Measurements from ENCODE around the gene ZNF217.
"Not testable (repeated sequence)": the region's sequence is repeated elsewhere in the genome, so short reads cannot be mapped to it uniquely, and the experiment has no call there.

ZNF217 gene

DNA sequence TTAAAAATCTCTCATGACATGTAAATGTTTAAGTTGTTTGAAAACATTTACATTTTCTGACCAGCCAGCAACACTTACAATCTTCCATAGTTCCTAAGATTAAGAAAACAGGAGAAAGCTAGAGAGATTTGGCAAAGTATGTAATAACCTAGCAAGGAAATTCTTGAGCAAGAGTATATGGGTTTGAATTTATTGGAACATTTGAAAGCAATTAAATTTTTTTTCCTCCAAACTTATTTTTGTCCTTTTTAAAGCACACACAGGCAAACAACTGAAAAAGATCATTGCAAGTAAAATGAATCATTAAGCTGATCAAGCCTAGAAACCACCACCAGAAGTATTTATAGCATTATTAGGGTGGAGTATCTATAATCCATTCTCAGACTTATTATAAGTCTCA, 20.1 kb upstream of the ZNF217 start:
- no peak overlapping the region for H3K9ac ChIP-seq
- peaks cover 57% of the 10 kb centered on the region for H3K4me1 ChIP-seq (ENCODE audit: low read depth, poor library complexity, severe bottlenecking)
- H3K4me2 ChIP-seq, result no peak overlapping the region
- TF ChIP-seq, protein P1, sequence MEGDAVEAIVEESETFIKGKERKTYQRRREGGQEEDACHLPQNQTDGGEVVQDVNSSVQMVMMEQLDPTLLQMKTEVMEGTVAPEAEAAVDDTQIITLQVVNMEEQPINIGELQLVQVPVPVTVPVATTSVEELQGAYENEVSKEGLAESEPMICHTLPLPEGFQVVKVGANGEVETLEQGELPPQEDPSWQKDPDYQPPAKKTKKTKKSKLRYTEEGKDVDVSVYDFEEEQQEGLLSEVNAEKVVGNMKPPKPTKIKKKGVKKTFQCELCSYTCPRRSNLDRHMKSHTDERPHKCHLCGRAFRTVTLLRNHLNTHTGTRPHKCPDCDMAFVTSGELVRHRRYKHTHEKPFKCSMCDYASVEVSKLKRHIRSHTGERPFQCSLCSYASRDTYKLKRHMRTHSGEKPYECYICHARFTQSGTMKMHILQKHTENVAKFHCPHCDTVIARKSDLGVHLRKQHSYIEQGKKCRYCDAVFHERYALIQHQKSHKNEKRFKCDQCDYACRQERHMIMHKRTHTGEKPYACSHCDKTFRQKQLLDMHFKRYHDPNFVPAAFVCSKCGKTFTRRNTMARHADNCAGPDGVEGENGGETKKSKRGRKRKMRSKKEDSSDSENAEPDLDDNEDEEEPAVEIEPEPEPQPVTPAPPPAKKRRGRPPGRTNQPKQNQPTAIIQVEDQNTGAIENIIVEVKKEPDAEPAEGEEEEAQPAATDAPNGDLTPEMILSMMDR (conservative IDR thresholded peaks at IDR 0.05; ENCODE audit: low read depth, low read length), result no peak
- H2AFZ ChIP-seq (ENCODE audit: low read depth), result no peak overlapping the region
- H3K36me3 ChIP-seq (ENCODE audit: insufficient read depth), result no peaks in the 10 kb centered on the region
- H3K27ac ChIP-seq, result peak overlapping the region; percentile 32; the same call in 1 of the 2 replicates
- peaks cover under 1% of the 10 kb centered on the region; the same call in 1 of the 2 replicates for H3K79me2 ChIP-seq (ENCODE audit: insufficient read depth, low read depth)
- H3K4me3 ChIP-seq (IDR thresholded peaks at IDR 0.05; ENCODE audit: insufficient read depth, low read depth, low read length), result no peak overlapping the region
- H3K27me3 ChIP-seq (ENCODE audit: insufficient read depth, low read depth), result no peaks in the 10 kb centered on the region
- H4K20me1 ChIP-seq (ENCODE audit: insufficient read depth), result no peaks in the 10 kb centered on the region

DNA sequence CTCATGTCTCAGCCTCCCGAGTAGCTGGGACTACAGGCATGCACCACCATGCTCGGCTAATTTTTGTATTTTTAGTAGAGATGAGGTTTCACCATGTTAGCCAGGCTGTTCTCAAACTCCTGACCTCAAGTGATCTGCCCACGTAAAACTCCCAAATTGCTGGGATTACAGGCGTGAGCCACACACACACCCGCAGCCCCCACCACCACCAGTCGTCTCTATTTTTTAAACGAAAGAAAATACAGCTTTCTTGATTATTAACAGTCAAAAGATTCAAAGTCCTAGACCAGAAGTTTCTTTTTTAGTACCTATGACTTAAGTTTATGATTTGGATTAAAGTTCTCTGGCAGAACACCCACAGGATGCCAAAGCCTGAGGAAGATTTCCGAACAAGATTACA, 18.6 kb upstream of the ZNF217 start:
- not testable (repeated sequence) for H3K9ac ChIP-seq; H4K20me1 ChIP-seq (ENCODE audit: insufficient read depth); H3K36me3 ChIP-seq (ENCODE audit: insufficient read depth); H3K79me2 ChIP-seq (ENCODE audit: insufficient read depth, low read depth); H3K4me3 ChIP-seq (IDR thresholded peaks at IDR 0.05; ENCODE audit: insufficient read depth, low read depth, low read length); H3K27me3 ChIP-seq (ENCODE audit: insufficient read depth, low read depth); H2AFZ ChIP-seq (ENCODE audit: low read depth)
- Histone ChIP-seq H3K4me2 (peak overlapping the region; percentile 95; the same call in 1 of the 2 replicates), H3K4me1 (ENCODE audit: low read depth, poor library complexity, severe bottlenecking) (peaks cover 57% of the 10 kb centered on the region), H3K27ac (peak overlapping the region; percentile 87; the same call in 1 of the 2 replicates)

DNA sequence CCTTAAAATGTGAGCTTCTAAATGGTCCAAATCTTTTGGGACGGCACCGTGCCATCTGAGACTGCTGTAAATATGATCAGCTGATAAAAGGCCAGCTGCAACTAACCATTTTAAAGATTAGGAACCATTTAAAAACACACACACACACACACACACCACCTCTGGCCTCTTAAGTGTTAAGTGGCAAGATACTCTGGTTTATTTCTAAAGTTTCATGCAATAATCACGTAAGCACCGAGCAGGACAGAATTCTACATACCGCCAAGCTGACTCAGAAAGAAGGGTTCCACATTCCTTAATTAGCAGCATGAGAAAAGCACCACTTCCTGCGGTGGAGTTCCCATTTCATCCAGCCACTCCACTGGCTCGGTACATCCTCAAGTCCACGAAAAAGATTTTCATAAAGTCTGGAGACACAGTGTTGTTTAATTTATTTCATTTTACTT, 17.8 kb upstream of the ZNF217 start:
- no peak overlapping the region for H3K4me3 ChIP-seq (IDR thresholded peaks at IDR 0.05; ENCODE audit: insufficient read depth, low read depth, low read length)
- H2AFZ ChIP-seq (ENCODE audit: low read depth), result peak overlapping the region; percentile 68
- no peaks in the 10 kb centered on the region for H3K27me3 ChIP-seq (ENCODE audit: insufficient read depth, low read depth)
- H4K20me1 ChIP-seq (ENCODE audit: insufficient read depth), result no peaks in the 10 kb centered on the region
- H3K4me2 ChIP-seq, result peak overlapping the region; percentile 95
- TF ChIP-seq, protein P1 (conservative IDR thresholded peaks at IDR 0.05; ENCODE audit: low read depth, low read length), result no peak
- no peaks in the 10 kb centered on the region for H3K36me3 ChIP-seq (ENCODE audit: insufficient read depth)
- peak overlapping the region; percentile 64; the same call in 1 of the 2 replicates for H3K9ac ChIP-seq
- peaks cover 57% of the 10 kb centered on the region for H3K4me1 ChIP-seq (ENCODE audit: low read depth, poor library complexity, severe bottlenecking)
- H3K27ac ChIP-seq, result peak overlapping the region; percentile 87
- peaks cover 3% of the 10 kb centered on the region; the same call in 1 of the 2 replicates for H3K79me2 ChIP-seq (ENCODE audit: insufficient read depth, low read depth)

DNA sequence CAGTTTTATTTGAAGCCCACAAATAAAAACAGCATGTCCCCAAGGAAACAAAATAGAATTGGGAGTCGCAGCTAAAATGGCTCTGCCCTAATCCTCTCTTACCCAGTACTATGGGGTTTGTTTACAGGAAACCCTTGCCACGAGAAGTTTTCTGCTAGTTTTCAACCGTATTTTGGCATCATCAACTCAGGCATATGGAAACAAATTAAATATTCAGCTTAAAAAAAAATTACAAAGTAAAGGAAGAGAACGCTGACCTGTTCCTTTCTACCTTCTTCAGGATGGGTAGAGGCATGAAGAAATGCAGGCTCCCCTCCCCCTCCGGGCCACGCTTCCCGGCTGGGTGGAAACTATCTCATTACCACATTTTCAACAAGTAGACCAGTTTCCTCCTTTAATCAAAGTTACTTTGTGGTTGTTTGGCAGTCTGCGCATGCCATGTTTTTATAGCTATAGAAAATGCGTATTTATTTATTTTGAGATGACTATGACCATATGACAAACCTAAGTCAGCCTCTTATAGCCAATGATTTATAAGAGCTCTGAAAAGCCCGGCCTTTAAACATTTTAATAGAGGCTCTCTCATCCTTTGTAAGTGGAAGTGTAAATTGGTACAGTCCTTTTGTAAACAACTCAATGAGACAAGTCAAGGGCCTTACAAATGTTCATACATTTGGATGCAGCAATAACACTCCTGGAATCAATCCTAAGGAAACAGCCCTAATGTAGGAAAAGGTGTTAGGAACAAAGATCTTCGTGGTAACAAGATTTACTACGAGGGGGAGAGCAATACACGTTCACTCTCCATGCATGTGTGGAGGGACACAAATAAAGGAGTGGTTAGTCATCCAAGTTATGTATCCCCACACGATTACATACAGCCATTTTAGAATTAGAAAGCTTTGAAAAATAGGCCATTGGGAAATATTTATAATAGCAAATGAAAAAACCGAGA, 16.1 kb upstream of the ZNF217 start:
- Histone ChIP-seq H3K4me3 (IDR thresholded peaks at IDR 0.05; ENCODE audit: insufficient read depth, low read depth, low read length) (no peak overlapping the region), H3K27me3 (ENCODE audit: insufficient read depth, low read depth) (no peaks in the 10 kb centered on the region), H3K9ac (peak overlapping the region; percentile 64), H3K36me3 (ENCODE audit: insufficient read depth) (no peaks in the 10 kb centered on the region), H3K27ac (peak overlapping the region; percentile 87), H3K4me1 (ENCODE audit: low read depth, poor library complexity, severe bottlenecking) (peaks cover 57% of the 10 kb centered on the region), H2AFZ (ENCODE audit: low read depth) (peak overlapping the region; percentile 56), H3K4me2 (peak overlapping the region; percentile 95), H3K79me2 (ENCODE audit: insufficient read depth, low read depth) (peaks cover 3% of the 10 kb centered on the region; the same call in 1 of the 2 replicates), H4K20me1 (ENCODE audit: insufficient read depth) (no peaks in the 10 kb centered on the region)
- TF ChIP-seq, protein P1 (conservative IDR thresholded peaks at IDR 0.05; ENCODE audit: low read depth, low read length), result no peak

All from KMS-11 (cell line).